ENCODE results near the gene C6orf62. TPM values are rescaled to one million over a fixed set of nuclear protein-coding genes. Genes with fewer than 3 reads are reported as not detected.
A peak's percentile ranks its signal among the peaks of the same experiment; 100 is the strongest.
"Not testable (repeated sequence)": the region's sequence is repeated elsewhere in the genome, so short reads cannot be mapped to it uniquely, and the experiment has no call there.

The C6orf62 gene
- polyA plus RNA-seq (2013, experiment 1 of 4), result 89.1 TPM
- 87.8 TPM for polyA plus RNA-seq (2013, experiment 2 of 4)
- polyA plus RNA-seq (2013, experiment 3 of 4), result 81.5 TPM
- polyA plus RNA-seq (2013, experiment 4 of 4), result 87.0 TPM

DNA sequence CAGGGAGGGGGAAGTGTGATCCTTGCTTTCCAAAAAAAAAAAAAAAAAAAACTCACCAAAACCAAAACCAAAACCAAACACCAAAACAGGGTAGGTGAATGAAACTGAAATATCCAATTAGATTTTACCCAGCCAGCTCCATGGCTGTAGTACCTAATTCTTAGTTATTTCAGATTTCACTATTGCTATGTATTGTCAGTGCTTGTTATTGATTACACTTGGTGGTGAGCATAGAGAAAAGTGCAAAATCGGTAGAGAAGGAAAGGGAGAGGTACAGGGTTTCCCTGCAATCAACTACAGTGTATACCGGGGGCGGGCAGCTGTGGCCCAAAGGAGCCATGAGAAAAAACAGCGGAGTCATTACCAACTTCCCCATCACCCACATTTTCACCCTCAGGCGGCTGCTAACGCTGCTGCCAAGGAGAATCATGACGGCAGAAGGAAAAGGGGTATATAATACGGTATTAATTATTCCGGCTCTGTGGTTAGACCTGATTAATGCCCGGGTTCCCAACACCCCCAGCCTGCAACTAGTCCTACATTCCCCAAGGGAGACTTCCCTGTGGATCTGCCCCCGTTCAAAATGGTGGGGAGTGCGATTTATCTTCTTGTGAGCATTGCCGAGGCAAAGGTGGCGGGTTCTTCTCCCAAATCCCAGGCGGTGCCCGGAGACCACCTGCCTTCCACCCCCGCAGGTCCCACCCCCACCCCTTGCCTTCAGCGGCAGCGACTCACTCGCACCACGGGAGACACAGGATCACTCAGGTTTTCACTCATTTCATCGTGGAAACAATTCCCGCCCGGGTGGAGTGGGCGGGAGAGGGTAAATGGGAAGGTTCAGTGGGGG lies at the start of gene C6orf62:
TSS of gene C6orf62 (minus strand) at position 30 of the 847 bp plus-strand sequence. CDS start 486 bp downstream, outside the sequence.
- Histone ChIP-seq H3K9me3 (ENCODE audit: control insufficient read depth, low read length) (no peaks in the 10 kb centered on the region), H3K27ac (ENCODE audit: insufficient read depth, low read depth, low read length, poor library complexity, severe bottlenecking) (peak within 1 kb of the TSS; percentile 98), H3K27me3 (ENCODE audit: control insufficient read depth, insufficient read depth, low read length, poor library complexity, severe bottlenecking) (no peaks in the 10 kb centered on the region), H3K36me3 (ENCODE audit: control insufficient read depth, insufficient read depth, low read length) (peaks cover 19% of the 10 kb centered on the region), H3K4me3 (ENCODE audit: insufficient read depth, low read depth, low read length) (peak within 1 kb of the TSS; percentile 98), H3K4me1 (ENCODE audit: control insufficient read depth, insufficient read depth, low read length) (no peaks in the 10 kb centered on the region)
- WGBS, 2 experiments, result 0 to 1% methylated on average over 14 to 24 of the region's 25 CpGs

GRCh38 chr6:24768361-24768760 lies 49.4 kb upstream of the C6orf62 start:
- Histone ChIP-seq H3K36me3 (ENCODE audit: control insufficient read depth, insufficient read depth, low read length) (no peaks in the 10 kb centered on the region), H3K4me1 (ENCODE audit: control insufficient read depth, insufficient read depth, low read length) (no peaks in the 10 kb centered on the region), H3K27ac (ENCODE audit: insufficient read depth, low read depth, low read length, poor library complexity, severe bottlenecking) (no peak overlapping the region), H3K4me3 (ENCODE audit: insufficient read depth, low read depth, low read length) (no peak overlapping the region), H3K9me3 (ENCODE audit: control insufficient read depth, low read length) (no peaks in the 10 kb centered on the region), H3K27me3 (ENCODE audit: control insufficient read depth, insufficient read depth, low read length, poor library complexity, severe bottlenecking) (no peaks in the 10 kb centered on the region)
- WGBS, 2 experiments, result 88 to 96% methylated on average over 5 of the region's 5 CpGs

DNA sequence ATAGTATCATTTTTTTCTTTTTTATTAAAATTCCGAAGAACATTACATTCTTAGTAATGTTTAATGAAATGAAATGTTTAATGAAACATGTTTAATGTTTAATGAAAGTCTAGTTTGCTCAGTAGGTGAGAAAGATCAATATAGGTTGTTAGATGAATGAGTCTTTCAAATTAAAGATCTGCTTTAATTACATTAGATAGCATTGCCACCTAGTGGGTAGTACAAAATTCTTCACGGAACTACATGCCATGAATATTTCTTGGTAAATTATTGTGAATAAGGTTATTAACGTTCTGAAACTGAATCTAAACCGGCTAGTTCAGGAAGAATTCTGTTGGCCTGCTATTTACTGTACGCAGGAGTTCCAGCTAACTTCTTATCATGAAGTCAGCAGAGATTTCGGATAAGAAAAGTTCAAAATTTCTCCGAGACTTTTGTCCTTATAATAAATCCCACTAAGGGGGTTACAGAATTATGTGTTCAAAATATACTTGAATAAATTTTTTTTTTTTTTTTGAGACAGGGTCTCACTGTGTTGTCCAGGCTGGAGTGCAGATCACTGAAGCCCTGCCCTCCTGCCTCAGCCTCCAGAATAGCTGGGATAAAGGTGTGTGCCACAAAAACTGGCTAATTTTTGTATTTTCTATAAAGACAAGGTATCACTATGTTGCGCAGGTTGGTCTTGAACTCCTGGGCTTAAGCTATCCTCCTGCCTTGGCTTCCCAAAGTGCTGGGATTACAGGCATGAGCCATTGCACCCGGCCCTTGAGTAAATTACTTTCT lies 47.9 kb upstream of the C6orf62 start:
- Histone ChIP-seq H3K27me3 (ENCODE audit: control insufficient read depth, insufficient read depth, low read length, poor library complexity, severe bottlenecking) (no peaks in the 10 kb centered on the region), H3K36me3 (ENCODE audit: control insufficient read depth, insufficient read depth, low read length) (no peaks in the 10 kb centered on the region), H3K27ac (ENCODE audit: insufficient read depth, low read depth, low read length, poor library complexity, severe bottlenecking) (no peak overlapping the region), H3K9me3 (ENCODE audit: control insufficient read depth, low read length) (no peaks in the 10 kb centered on the region), H3K4me3 (ENCODE audit: insufficient read depth, low read depth, low read length) (no peak overlapping the region), H3K4me1 (ENCODE audit: control insufficient read depth, insufficient read depth, low read length) (no peaks in the 10 kb centered on the region)
- 89 to 93% methylated on average over 7 to 8 of the region's 9 CpGs for WGBS, 2 experiments

GRCh38 chr6:24765968-24766367 lies 47.0 kb upstream of the C6orf62 start:
- not testable (repeated sequence) for H3K27ac ChIP-seq (ENCODE audit: insufficient read depth, low read depth, low read length, poor library complexity, severe bottlenecking); H3K9me3 ChIP-seq (ENCODE audit: control insufficient read depth, low read length); H3K27me3 ChIP-seq (ENCODE audit: control insufficient read depth, insufficient read depth, low read length, poor library complexity, severe bottlenecking); H3K4me3 ChIP-seq (ENCODE audit: insufficient read depth, low read depth, low read length); H3K36me3 ChIP-seq (ENCODE audit: control insufficient read depth, insufficient read depth, low read length); H3K4me1 ChIP-seq (ENCODE audit: control insufficient read depth, insufficient read depth, low read length)
- WGBS, 2 experiments, result 94 to 96% methylated on average over 26 of the region's 26 CpGs

- not testable (repeated sequence) for H3K36me3 ChIP-seq (ENCODE audit: control insufficient read depth, insufficient read depth, low read length); H3K4me1 ChIP-seq (ENCODE audit: control insufficient read depth, insufficient read depth, low read length); H3K4me3 ChIP-seq (ENCODE audit: insufficient read depth, low read depth, low read length); H3K9me3 ChIP-seq (ENCODE audit: control insufficient read depth, low read length); H3K27me3 ChIP-seq (ENCODE audit: control insufficient read depth, insufficient read depth, low read length, poor library complexity, severe bottlenecking); H3K27ac ChIP-seq (ENCODE audit: insufficient read depth, low read depth, low read length, poor library complexity, severe bottlenecking)
- 94 to 95% methylated on average over 20 of the region's 20 CpGs for WGBS, 2 experiments
Measured at GRCh38 chr6:24764833-24765828, 46.2 kb upstream of the C6orf62 start.

DNA sequence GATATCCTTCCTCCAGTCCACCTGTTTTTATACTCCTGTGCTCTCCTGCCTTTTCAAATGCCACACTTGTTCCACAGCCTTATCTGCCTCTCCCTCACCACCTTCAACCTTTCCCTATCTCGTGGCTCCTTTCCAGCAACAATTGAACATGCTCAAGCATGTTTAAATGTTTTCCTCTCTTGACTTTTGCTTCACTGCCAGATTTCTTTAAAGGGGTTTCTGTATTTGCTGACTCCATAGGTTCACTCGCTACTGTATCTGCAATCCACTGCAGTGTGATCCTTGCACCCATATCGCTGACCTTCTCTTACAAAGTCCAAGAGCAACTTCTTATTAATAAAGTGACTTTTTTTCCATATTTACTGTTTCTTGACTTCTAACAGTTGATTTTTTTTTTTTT lies 44.6 kb upstream of the C6orf62 start:
- Histone ChIP-seq H3K9me3 (ENCODE audit: control insufficient read depth, low read length) (no peaks in the 10 kb centered on the region), H3K36me3 (ENCODE audit: control insufficient read depth, insufficient read depth, low read length) (no peaks in the 10 kb centered on the region), H3K27ac (ENCODE audit: insufficient read depth, low read depth, low read length, poor library complexity, severe bottlenecking) (no peak overlapping the region), H3K27me3 (ENCODE audit: control insufficient read depth, insufficient read depth, low read length, poor library complexity, severe bottlenecking) (no peaks in the 10 kb centered on the region), H3K4me3 (ENCODE audit: insufficient read depth, low read depth, low read length) (no peak overlapping the region), H3K4me1 (ENCODE audit: control insufficient read depth, insufficient read depth, low read length) (no peaks in the 10 kb centered on the region)
- WGBS, 2 experiments, result 91 to 92% methylated on average over 3 of the region's 3 CpGs

DNA sequence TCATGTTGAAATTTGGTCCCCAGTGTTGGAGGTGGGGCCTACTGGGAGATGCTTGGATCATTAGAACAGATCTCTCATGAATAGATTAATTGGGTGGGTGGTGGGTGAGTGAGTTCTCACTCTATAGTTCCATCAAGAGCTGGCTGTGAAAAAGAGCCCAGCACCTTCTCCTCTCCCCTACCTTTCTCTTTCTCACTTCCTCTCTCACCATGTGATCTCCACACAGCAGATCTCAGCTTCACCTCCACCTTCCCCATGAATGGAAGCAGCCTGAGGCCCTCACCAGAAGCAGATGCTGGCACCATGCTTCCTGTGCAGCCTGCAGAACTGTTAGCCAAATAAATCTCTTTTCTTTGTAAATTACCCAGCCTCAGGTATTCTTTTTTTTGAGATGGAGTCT lies 42.9 kb upstream of the C6orf62 start:
- Histone ChIP-seq H3K27me3 (ENCODE audit: control insufficient read depth, insufficient read depth, low read length, poor library complexity, severe bottlenecking) (no peaks in the 10 kb centered on the region), H3K4me1 (ENCODE audit: control insufficient read depth, insufficient read depth, low read length) (no peaks in the 10 kb centered on the region), H3K36me3 (ENCODE audit: control insufficient read depth, insufficient read depth, low read length) (no peaks in the 10 kb centered on the region), H3K4me3 (ENCODE audit: insufficient read depth, low read depth, low read length) (no peak overlapping the region), H3K9me3 (ENCODE audit: control insufficient read depth, low read length) (no peaks in the 10 kb centered on the region), H3K27ac (ENCODE audit: insufficient read depth, low read depth, low read length, poor library complexity, severe bottlenecking) (no peak overlapping the region)

DNA sequence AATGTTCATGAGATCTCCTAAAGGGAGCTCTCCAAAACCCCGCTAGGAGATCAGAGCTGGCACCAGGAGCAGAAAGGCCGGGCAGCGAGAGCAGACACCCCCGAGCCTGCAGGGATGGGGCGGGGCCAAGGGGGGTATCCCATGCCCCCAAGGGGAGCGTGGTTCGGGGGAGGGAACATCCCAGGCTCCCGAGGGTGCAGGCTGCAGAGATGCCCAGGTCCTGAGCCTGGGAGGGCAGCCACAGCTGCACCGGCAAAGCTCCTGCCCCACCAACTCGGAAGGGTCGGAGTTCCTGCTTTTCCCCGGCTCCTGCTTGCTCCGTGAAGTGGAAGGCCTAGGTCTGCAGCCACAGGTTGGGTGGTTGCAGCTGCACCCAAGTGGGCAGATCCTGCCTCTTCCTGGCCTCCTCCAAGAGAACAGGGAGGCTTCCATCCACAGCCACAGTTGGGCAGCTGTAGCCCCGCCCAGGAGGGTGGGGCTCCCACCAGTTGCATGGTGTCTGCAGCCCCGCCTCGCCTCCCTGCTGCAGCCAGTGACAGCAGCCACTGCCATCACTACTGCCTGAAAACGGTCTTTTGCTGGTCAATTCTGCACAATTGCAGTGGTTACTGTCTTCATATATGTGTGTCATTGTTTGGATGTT lies 42.4 kb upstream of the C6orf62 start:
- Histone ChIP-seq H3K4me1 (ENCODE audit: control insufficient read depth, insufficient read depth, low read length) (no peaks in the 10 kb centered on the region), H3K27ac (ENCODE audit: insufficient read depth, low read depth, low read length, poor library complexity, severe bottlenecking) (no peak overlapping the region), H3K36me3 (ENCODE audit: control insufficient read depth, insufficient read depth, low read length) (no peaks in the 10 kb centered on the region), H3K27me3 (ENCODE audit: control insufficient read depth, insufficient read depth, low read length, poor library complexity, severe bottlenecking) (no peaks in the 10 kb centered on the region), H3K4me3 (ENCODE audit: insufficient read depth, low read depth, low read length) (no peak overlapping the region), H3K9me3 (ENCODE audit: control insufficient read depth, low read length) (no peaks in the 10 kb centered on the region)
- 89 to 90% methylated on average over 17 of the region's 17 CpGs for WGBS, 2 experiments

GRCh38 chr6:24760210-24760609 lies 41.3 kb upstream of the C6orf62 start:
- H3K36me3 ChIP-seq (ENCODE audit: control insufficient read depth, insufficient read depth, low read length), result no peaks in the 10 kb centered on the region
- no peaks in the 10 kb centered on the region for H3K9me3 ChIP-seq (ENCODE audit: control insufficient read depth, low read length)
- H3K27me3 ChIP-seq (ENCODE audit: control insufficient read depth, insufficient read depth, low read length, poor library complexity, severe bottlenecking), result no peaks in the 10 kb centered on the region
- H3K4me3 ChIP-seq (ENCODE audit: insufficient read depth, low read depth, low read length), result no peak overlapping the region
- WGBS, 2 experiments, result 94 to 96% methylated on average over 5 of the region's 5 CpGs
- no peaks in the 10 kb centered on the region for H3K4me1 ChIP-seq (ENCODE audit: control insufficient read depth, insufficient read depth, low read length)
- H3K27ac ChIP-seq (ENCODE audit: insufficient read depth, low read depth, low read length, poor library complexity, severe bottlenecking), result no peak overlapping the region

All from ectodermal cell (in vitro differentiated cells).